SH-SY5Y (cell line): ENCODE measurements around the gene TRIM38.

Experiments used
- GATA2 ChIP-seq: IDR thresholded peaks from 2 replicates; pipeline ENCODE4 v1.6.1; 2011; ENCODE audit warnings: mild to moderate bottlenecking, low read depth, low read length
- GATA3 ChIP-seq: IDR thresholded peaks from 2 replicates; pipeline ENCODE4 v1.6.1; 2011; ENCODE audit warnings: low read depth, mild to moderate bottlenecking, low read length, moderate library complexity

- TF ChIP-seq GATA2, result no peak
- no peak for TF ChIP-seq GATA3
Measured at GRCh38 chr6:25944688-25945574, 17.7 kb upstream of the TRIM38 start.
